Glutamatergic neuron (in vitro differentiated cells): ENCODE data around the gene NDP. TPM values are rescaled to one million over a fixed set of nuclear protein-coding genes. Genes with fewer than 3 reads are reported as not detected.

Experiments
- DNase-seq: peaks from one replicate; pipeline ENCODE4 v3.0.0; 2022
- H3K27ac Mint-ChIP-seq: one replicate; pipeline ENCODE4 v1.8.0; 2020; ENCODE audit warnings: mild to moderate bottlenecking, mixed read lengths, inconsistent platforms; ENCODE audit not compliant: unreplicated experiment
- H3K27me3 Mint-ChIP-seq: one replicate; pipeline ENCODE4 v1.8.0; 2020; ENCODE audit warnings: mild to moderate bottlenecking, moderate library complexity, mixed read lengths, inconsistent platforms; ENCODE audit not compliant: unreplicated experiment
- H3K36me3 Mint-ChIP-seq: one replicate; pipeline ENCODE4 v1.8.0; 2020; ENCODE audit warnings: mild to moderate bottlenecking, mixed read lengths, inconsistent platforms; ENCODE audit not compliant: unreplicated experiment
- H3K4me1 Mint-ChIP-seq: one replicate; pipeline ENCODE4 v1.8.0; 2020; ENCODE audit warnings: mild to moderate bottlenecking, low read depth, mixed read lengths, inconsistent platforms; ENCODE audit not compliant: unreplicated experiment
- H3K4me3 Mint-ChIP-seq: one replicate; pipeline ENCODE4 v1.8.0; 2020; ENCODE audit warnings: mild to moderate bottlenecking, mixed read lengths, inconsistent platforms; ENCODE audit not compliant: unreplicated experiment
- H3K9me3 Mint-ChIP-seq: one replicate; pipeline ENCODE4 v1.8.0; 2020; ENCODE audit warnings: mild to moderate bottlenecking, moderate library complexity, mixed read lengths, inconsistent platforms; ENCODE audit not compliant: unreplicated experiment
- CTCF ChIP-seq: fragments of 200-600 bp; sonication (generic); IDR thresholded peaks from one replicate; pipeline ENCODE4 v1.5.0; 2021; ENCODE audit not compliant: partially characterized antibody, unreplicated experiment
- total RNA-seq: library from RNA; stranded (reverse); fragmentation: NEBNext Ultra II Directional; extraction: Animal tissue kit (Norgen Biotek cat#: 25700); gene quantifications from one replicate; pipeline ENCODE4 v1.2.1, GENCODE V29; 2021; ENCODE audit not compliant: unreplicated experiment

Gene NDP
- total RNA-seq, 1 donor from 2014 or later, result not detected

- no peaks in the 10 kb centered on the region for H3K27me3 Mint-ChIP-seq
- H3K4me3 Mint-ChIP-seq, result no peak overlapping the region
- no peaks in the 10 kb centered on the region for H3K36me3 Mint-ChIP-seq
- TF ChIP-seq CTCF, result no peak
- no peaks in the 10 kb centered on the region for H3K4me1 Mint-ChIP-seq
- no peak overlapping the region for H3K27ac Mint-ChIP-seq
- H3K9me3 Mint-ChIP-seq, result peaks cover 2% of the 10 kb centered on the region
- DNase-seq, result no peak
Observed at GRCh38 chrX:43985511-43985910, 12.3 kb upstream of the NDP start.

GRCh38 chrX:43978226-43978625 lies 5.0 kb upstream of the NDP start:
- H3K36me3 Mint-ChIP-seq, result no peaks in the 10 kb centered on the region
- DNase-seq, result no peak
- no peak overlapping the region for H3K27ac Mint-ChIP-seq
- H3K9me3 Mint-ChIP-seq, result no peaks in the 10 kb centered on the region
- H3K27me3 Mint-ChIP-seq, result no peaks in the 10 kb centered on the region
- no peaks in the 10 kb centered on the region for H3K4me1 Mint-ChIP-seq
- H3K4me3 Mint-ChIP-seq, result no peak overlapping the region
- TF ChIP-seq CTCF, result no peak

GRCh38 chrX:43976205-43976604 lies 3.0 kb upstream of the NDP start:
- Mint-ChIP-seq H3K27ac (no peak overlapping the region), H3K36me3 (no peaks in the 10 kb centered on the region), H3K4me3 (no peak overlapping the region), H3K4me1 (peaks cover 3% of the 10 kb centered on the region), H3K9me3 (no peaks in the 10 kb centered on the region), H3K27me3 (peaks cover 2% of the 10 kb centered on the region)
- TF ChIP-seq CTCF, result no peak
- DNase-seq, result no peak

- TF ChIP-seq CTCF, result no peak
- no peaks in the 10 kb centered on the region for H3K9me3 Mint-ChIP-seq
- H3K27me3 Mint-ChIP-seq, result peaks cover 2% of the 10 kb centered on the region
- no peak overlapping the region for H3K4me3 Mint-ChIP-seq
- no peaks in the 10 kb centered on the region for H3K36me3 Mint-ChIP-seq
- peaks cover 3% of the 10 kb centered on the region for H3K4me1 Mint-ChIP-seq
- H3K27ac Mint-ChIP-seq, result no peak overlapping the region
- DNase-seq, result no peak
Observed at GRCh38 chrX:43975796-43976195, 2.6 kb upstream of the NDP start.

GRCh38 chrX:43974741-43975465 lies 1.7 kb upstream of the NDP start:
- no peaks in the 10 kb centered on the region for H3K36me3 Mint-ChIP-seq
- H3K27ac Mint-ChIP-seq, result no peak overlapping the region
- H3K4me1 Mint-ChIP-seq, result peaks cover 3% of the 10 kb centered on the region
- TF ChIP-seq CTCF, result no peak
- H3K9me3 Mint-ChIP-seq, result no peaks in the 10 kb centered on the region
- H3K4me3 Mint-ChIP-seq, result no peak overlapping the region
- DNase-seq, result no peak
- H3K27me3 Mint-ChIP-seq, result peaks cover 2% of the 10 kb centered on the region
